HepG2 (cell line): ENCODE results near the gene ING2. TPM values are rescaled to one million over a fixed set of nuclear protein-coding genes. Genes with fewer than 3 reads are reported as not detected.

ENCODE experiments used
- ATAC-seq: fragments of 200-7000 bp; cut with Tn5 transposase; 3 replicates; pipeline ENCODE4 v1.9.1; 2020; ENCODE audit warnings: mild to moderate bottlenecking, moderate library complexity
- BruUV-seq: library from RNA; stranded (reverse); fragments of 400-500 nt; replicated peaks from 2 replicates; lab custom pipeline; 2021; lab: Mats Ljungman, UMichigan
- CTCF ChIA-PET: fragments of 300-600 bp; formaldehyde crosslinking; extraction: SDS; loops from one replicate; lab custom pipeline; 2021; ENCODE audit warnings: low total read pairs, inconsistent platforms, low intra/inter-chr PET ratio; lab: Yijun Ruan, JAX
- POLR2A ChIA-PET: fragments of 350-600 bp; sonication (Branson Sonifier 250); formaldehyde crosslinking; loops from one replicate; lab custom pipeline; 2020; ENCODE audit warnings: antibody characterized with exemption, inconsistent platforms; lab: Yijun Ruan, JAX
- DNase-seq: peaks from one replicate; pipeline ENCODE4 v3.0.0-alpha.2; 2015; ENCODE audit warnings: low spot score
- FAIRE-seq: peaks from 3 replicates; lab custom pipeline; 2011; peaks lifted over from hg19 to GRCh38; lab: Jason Lieb, UNC
- H2AFZ ChIP-seq: one replicate; pipeline ENCODE4 v1.6.1; 2011; ENCODE audit warnings: low read length, inconsistent platforms
- H3K27ac ChIP-seq: fragments of 300-600 bp; 3 replicates; pipeline ENCODE4 v1.8.0; 2011; ENCODE audit warnings: mixed run types, mild to moderate bottlenecking, mixed read lengths, low read length, inconsistent platforms; ENCODE audit not compliant: insufficient read depth; ENCODE audit errors: extremely low read length
- H3K27me3 ChIP-seq, 2 experiments: fragments of 200-600 bp in 1 of 2; 2 replicates in 1 of 2; 3 replicates in 1 of 2; pipeline versions ENCODE4 v1.6.0 to v1.8.0; 2011; ENCODE audit warnings: low read length in 2 of 2, mild to moderate bottlenecking in 2 of 2, moderate library complexity in 2 of 2, inconsistent platforms in 1 of 2; ENCODE audit not compliant: insufficient read depth in 2 of 2, control insufficient read depth in 1 of 2
- H3K36me3 ChIP-seq, 2 experiments: fragments of 200-600 bp in 1 of 2; replicated peaks in 1 of 2; 2 replicates in 1 of 2; 3 replicates in 1 of 2; pipeline versions ENCODE4 v1.5.1 to v1.8.0; 2011; ENCODE audit warnings: low read length in 2 of 2, inconsistent platforms in 1 of 2; ENCODE audit not compliant: insufficient read depth in 2 of 2, control insufficient read depth in 1 of 2
- H3K4me1 ChIP-seq: 2 replicates; pipeline ENCODE4 v1.5.1; 2012; ENCODE audit warnings: low read length, inconsistent platforms; ENCODE audit not compliant: insufficient read depth
- H3K4me2 ChIP-seq: 2 replicates; pipeline ENCODE4 v1.6.0; 2011; ENCODE audit warnings: low read depth, low read length, inconsistent platforms
- H3K4me3 ChIP-seq, 3 experiments: fragments of 200-600 bp in 1 of 3; sonication (generic), shearing (Covaris generic) in 1 of 3; replicated peaks in 1 of 3; 2 replicates each; pipeline ENCODE4 v1.5.1; 2011 to 2016; ENCODE audit warnings: low read length in 3 of 3, inconsistent platforms in 2 of 3, low read depth in 2 of 3, mild to moderate bottlenecking in 2 of 3, control low read depth in 1 of 3, mixed read lengths in 1 of 3; ENCODE audit not compliant: insufficient read depth in 1 of 3
- H3K79me2 ChIP-seq: one replicate; pipeline ENCODE4 v1.6.1; 2011; ENCODE audit warnings: low read length, inconsistent platforms; ENCODE audit not compliant: insufficient read depth
- H3K9ac ChIP-seq: 2 replicates; pipeline ENCODE4 v1.6.0; 2011; ENCODE audit warnings: mild to moderate bottlenecking, low read depth, low read length, inconsistent platforms; ENCODE audit not compliant: insufficient read depth
- H3K9me3 ChIP-seq: 2 replicates; pipeline ENCODE4 v1.5.1; 2012; ENCODE audit warnings: mild to moderate bottlenecking, low read length
- H4K20me1 ChIP-seq: 2 replicates; pipeline ENCODE4 v1.6.0; 2011; ENCODE audit warnings: inconsistent platforms, mild to moderate bottlenecking, low read length, moderate library complexity; ENCODE audit not compliant: insufficient read depth
- GABPB1 ChIP-seq: IDR thresholded peaks from 2 replicates; pipeline ENCODE4 v1.6.1; 2016; ENCODE audit warnings: mild to moderate bottlenecking, missing genetic modification reagents, moderate library complexity, missing compliant biosample characterization
- GMEB1 ChIP-seq: sonication (generic); formaldehyde crosslinking; IDR thresholded peaks from 2 replicates; pipeline ENCODE4 v1.5.1; 2020; ENCODE audit warnings: missing genetic modification reagents, mild to moderate bottlenecking, borderline replicate concordance
- NFAT5 ChIP-seq: sonication (generic); formaldehyde crosslinking; IDR thresholded peaks from 2 replicates; pipeline ENCODE4 v1.4.0; 2020; ENCODE audit warnings: missing genetic modification reagents
- NPAS2 ChIP-seq: sonication (generic); formaldehyde crosslinking; IDR thresholded peaks from 2 replicates; pipeline ENCODE4 v1.8.0; 2022; ENCODE audit warnings: mild to moderate bottlenecking, missing genetic modification reagents, borderline replicate concordance
- RERE ChIP-seq: IDR thresholded peaks from 2 replicates; pipeline ENCODE4 v1.6.1; 2016; ENCODE audit warnings: low read depth, missing genetic modification reagents, missing compliant biosample characterization
- SAP130 ChIP-seq: IDR thresholded peaks from 2 replicates; pipeline ENCODE4 v1.6.1; 2016; ENCODE audit warnings: low read depth
- TOE1 ChIP-seq: sonication (generic); formaldehyde crosslinking; IDR thresholded peaks from 2 replicates; pipeline ENCODE4 v1.4.0; 2020; ENCODE audit warnings: mild to moderate bottlenecking, missing genetic modification reagents
- ZHX1 ChIP-seq: sonication (generic); formaldehyde crosslinking; IDR thresholded peaks from 2 replicates; pipeline ENCODE4 v1.8.1; 2022; ENCODE audit warnings: low read depth, mild to moderate bottlenecking, missing genetic modification reagents
- ZNF383 ChIP-seq: sonication (generic); formaldehyde crosslinking; IDR thresholded peaks from 2 replicates; pipeline ENCODE4 v1.4.0; 2020; ENCODE audit warnings: missing genetic modification reagents, mild to moderate bottlenecking, borderline replicate concordance
- WGBS: methylation state at CpG from one replicate; pipeline ENCODE4 v1.1.6; 2017; ENCODE audit warnings: low lambda C conversion rate; 5-methylcytosine and 5-hydroxymethylcytosine counted together
- in situ Hi-C: cut with HindIII; loops from 2 replicates; pipeline ENCODE4 v1.10.0; 2017; ENCODE audit warnings: low pct_unique_long_range_greater_than_20kb; ENCODE audit not compliant: extremely low pct_ligation_motif_present
- intact Hi-C: fragments of 100-400 bp; cut with micrococcal nuclease; formaldehyde crosslinking; loops from one replicate; pipeline ENCODE4 v1.10.0; 2022; ENCODE audit not compliant: unreplicated experiment
- polyA plus RNA-seq, 8 experiments: library from polyadenylated mRNA; depleted of rRNA in 3 of 8; stranded (reverse) in 7 of 8; unstranded in 1 of 8; fragments of >200 nt; fragmentation: Illumina TruSeq in 4 of 8; extraction: Trizol in 4 of 8; gene quantifications; 2 replicates each; pipeline versions ENCODE4 v1.2.1 to v1.2.3, GENCODE V29; 2011 to 2016; ENCODE audit warnings: low read depth in 4 of 8, missing spikeins in 1 of 8, mixed read lengths in 1 of 8; ENCODE audit not compliant: insufficient read depth in 1 of 8
- total RNA-seq, 5 experiments: library from RNA; depleted of rRNA; stranded (reverse); fragments of >200 nt; fragmentation: Illumina TruSeq; extraction: Trizol; gene quantifications; 2 replicates each; pipeline ENCODE4 v1.2.3, GENCODE V29; 2016; ENCODE audit warnings: low read depth in 1 of 5

Gene ING2
- total and polyA plus RNA-seq, 2 of the 13 experiments (the other 11 are each of a cell fraction or from before 2014, with no cell fraction given), result 6.6 to 12.4 TPM

- CTCF ChIA-PET, result no interaction called here
- Histone ChIP-seq H3K4me1 (peaks cover 13% of the 10 kb centered on the region; the same call in 1 of the 2 replicates), H3K4me2 (no peak overlapping the region), H3K27ac (no peak overlapping the region), H3K4me3 (no peak overlapping the region), H3K36me3 (no peaks in the 10 kb centered on the region), H3K9me3 (no peaks in the 10 kb centered on the region), H3K27me3 (peaks cover 3 to 17% of the 10 kb centered on the region in 2 experiments; a peak in 3 of 5 replicates), H3K9ac (no peak overlapping the region), H4K20me1 (no peaks in the 10 kb centered on the region), H3K79me2 (no peaks in the 10 kb centered on the region), H2AFZ (no peak overlapping the region)
- FAIRE-seq, result no peak
- no peak for DNase-seq
- no peak for ATAC-seq
- intact Hi-C loops (no loop called here), in situ Hi-C loops (no loop called here)
- WGBS, result 29% methylated on average over 4 of the region's 4 CpGs
- POLR2A ChIA-PET, result no interaction called here
- BruUV-seq, result no TSS peak
- TF ChIP-seq GABPB1 (CRISPR knock-in tag) (no peak), GMEB1 (no peak), SAP130 (no peak), NFAT5 (CRISPR knock-in tag) (no peak), RERE (CRISPR knock-in tag) (no peak), NPAS2 (no peak), ZHX1 (CRISPR knock-in tag) (no peak), TOE1 (CRISPR knock-in tag) (no peak), ZNF383 (no peak)
These were observed 28.0 kb downstream of the ING2 start for GRCh38 chr4:183532821-183533220.
